ENCODE data around the gene TCEANC. TPM values are rescaled to one million over a fixed set of nuclear protein-coding genes. Genes with fewer than 3 reads are reported as not detected.
A peak's percentile ranks its signal among the peaks of the same experiment; 100 is the strongest.

The TCEANC gene
- total RNA-seq, 4 donors from 2014 or later: 2.5 to 6.9 (median 2.7) TPM

DNA sequence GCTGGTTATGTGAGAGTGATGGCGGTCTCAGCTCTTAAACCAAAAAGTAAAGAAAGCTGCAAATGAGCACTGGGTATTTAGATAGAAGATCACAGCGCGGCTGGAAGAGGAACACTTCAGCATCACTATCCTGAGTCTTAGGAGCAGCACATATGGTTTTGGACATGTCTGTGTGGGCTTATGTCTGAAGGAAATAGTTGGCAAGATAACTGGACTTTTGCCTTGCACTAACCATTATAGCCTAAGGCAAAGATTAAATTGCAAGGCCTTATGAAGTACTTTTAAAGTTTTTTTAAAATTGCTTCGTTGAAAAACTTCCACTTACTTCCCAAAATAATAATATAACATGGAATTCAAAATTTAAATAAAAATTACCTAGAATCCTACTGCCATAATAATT is 31.4 kb downstream of the TCEANC start:
- intact Hi-C loops (cut with DNase I; ENCODE audit: low total_unique reads): no loop called here
- 70 to 72% methylated on average over 4 of the region's 4 CpGs for WGBS, 2 donors
- DNase-seq (ENCODE audit: low spot score in 2 of 2): no peak
- TF ChIP-seq CTCF (IDR thresholded peaks at IDR 0.05) (no peak), POLR2A (IDR thresholded peaks at IDR 0.05) (no peak)
- no peak overlapping the region for H3K4me3 ChIP-seq (ENCODE audit: low read depth, poor library complexity, severe bottlenecking)

DNA sequence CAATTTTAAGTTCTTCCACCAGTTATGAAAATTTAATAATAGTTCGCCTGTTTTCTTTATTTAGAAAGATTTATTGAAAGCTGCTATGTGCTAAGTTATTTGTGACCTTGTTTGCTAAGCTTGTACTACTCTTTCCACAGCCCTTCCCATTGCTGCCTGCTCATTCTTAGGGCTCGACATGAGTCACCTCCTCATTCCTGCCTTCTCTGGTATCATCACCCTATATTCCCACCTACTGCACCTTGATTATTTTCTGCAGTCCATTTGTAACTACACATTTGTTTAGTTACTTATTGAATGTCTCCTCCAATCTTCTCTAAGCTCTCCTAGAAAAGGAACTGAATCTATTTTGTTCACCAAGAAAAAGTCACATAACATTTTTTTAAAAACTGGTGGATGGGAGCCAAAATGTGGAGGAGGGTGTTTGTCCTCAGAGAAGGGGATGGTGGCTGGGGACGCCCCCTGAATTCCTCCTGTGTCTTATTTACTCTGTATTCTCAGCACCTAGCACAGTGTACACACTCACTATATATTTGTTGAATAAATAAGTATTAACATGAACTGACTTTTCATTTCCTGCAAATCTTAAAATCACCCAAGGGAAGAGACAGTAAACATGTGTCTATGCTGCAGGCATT is 32.3 kb downstream of the TCEANC start:
- WGBS, 2 donors: 30 to 39% methylated on average over 3 of the region's 3 CpGs
- TF ChIP-seq CTCF (IDR thresholded peaks at IDR 0.05) (no peak), POLR2A (IDR thresholded peaks at IDR 0.05) (no peak)
- no peak overlapping the region for H3K4me3 ChIP-seq (ENCODE audit: low read depth, poor library complexity, severe bottlenecking)
- intact Hi-C loops (cut with DNase I; ENCODE audit: low total_unique reads): no loop called here
- no peak for DNase-seq (ENCODE audit: low spot score in 2 of 2)

DNA sequence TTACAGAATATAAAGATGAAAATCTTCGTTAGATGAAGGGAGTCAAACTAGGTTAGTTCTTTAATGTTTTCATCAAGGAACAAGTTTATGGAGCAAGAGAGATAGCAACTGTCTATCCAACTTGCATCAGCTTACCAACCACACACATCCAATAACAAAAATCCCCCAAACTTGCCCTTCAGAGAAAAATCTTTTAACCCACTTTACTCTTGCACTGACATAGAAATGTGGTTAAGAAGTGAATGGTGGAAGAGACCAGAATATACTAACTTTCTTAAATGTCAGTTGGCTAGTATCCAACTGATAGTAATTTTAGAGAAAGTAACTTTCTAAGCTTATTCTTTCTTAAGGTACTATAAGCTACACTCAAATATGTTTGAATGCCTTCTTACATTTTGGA is 34.3 kb downstream of the TCEANC start:
- no peak for DNase-seq (ENCODE audit: low spot score in 2 of 2)
- TF ChIP-seq POLR2A (IDR thresholded peaks at IDR 0.05): no peak
- H3K4me3 ChIP-seq (ENCODE audit: low read depth, poor library complexity, severe bottlenecking): no peak overlapping the region
- intact Hi-C loops (cut with DNase I; ENCODE audit: low total_unique reads): no loop called here
- WGBS, 2 donors: 73 to 82% methylated on average over 1 of the region's 1 CpG

- 5 to 14% methylated on average over 13 of the region's 13 CpGs for WGBS, 2 donors
- H3K4me3 ChIP-seq (ENCODE audit: low read depth, poor library complexity, severe bottlenecking): no peak overlapping the region
- TF ChIP-seq POLR2A (IDR thresholded peaks at IDR 0.05) (no peak), CTCF (IDR thresholded peaks at IDR 0.05) (no peak)
- intact Hi-C loops (cut with DNase I; ENCODE audit: low total_unique reads): no loop called here
- DNase-seq (ENCODE audit: low spot score in 2 of 2): no peak
These were observed 35.5 kb downstream of the TCEANC start for GRCh38 chrX:13688384-13688957.

DNA sequence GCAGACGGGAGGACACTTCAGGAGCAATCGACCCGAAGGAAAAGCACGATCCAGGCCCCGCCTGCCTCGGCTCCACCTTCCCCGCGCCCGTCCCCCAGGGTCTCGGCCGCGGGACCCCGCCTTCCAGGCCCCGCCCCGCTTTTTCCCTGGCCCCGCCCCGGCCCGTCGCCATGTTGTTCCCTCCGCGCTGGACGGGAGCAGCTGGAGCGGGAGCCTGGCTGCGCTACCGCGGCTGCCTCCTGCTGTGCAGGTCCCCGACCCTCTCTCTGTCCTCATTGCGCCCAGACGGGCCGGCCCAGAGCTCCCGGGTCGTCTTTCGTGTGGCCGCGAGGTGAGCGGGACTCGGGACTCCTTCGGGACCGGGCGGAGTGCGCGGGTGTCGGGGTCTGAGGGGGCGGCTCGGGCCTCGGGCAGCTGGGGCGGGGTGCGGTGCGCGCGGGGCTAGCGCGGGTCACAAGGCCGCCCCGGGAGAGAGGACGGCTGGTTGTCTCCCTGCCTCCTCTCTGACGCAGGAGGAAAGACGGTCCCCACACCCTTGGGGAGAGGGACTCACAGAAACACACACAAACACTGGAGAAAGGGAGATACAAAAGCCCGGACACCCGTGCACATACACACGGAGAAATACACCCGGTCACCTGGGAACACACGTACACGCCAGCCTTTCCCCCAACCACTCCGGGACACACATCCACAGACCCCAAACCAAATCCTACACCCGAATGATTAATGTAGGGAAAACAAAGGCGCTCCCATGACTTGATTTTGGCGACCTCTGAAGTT is 36.2 kb downstream of the TCEANC start, which contains the start of gene RAB9A:
TSS of gene RAB9A (plus strand) at position 171 of the 783 bp plus-strand sequence. CDS start 19,619 bp downstream, outside the sequence.
- 0 to 2% methylated on average over 32 to 36 of the region's 68 CpGs for WGBS, 2 donors
- peak; percentile 79 to 97 for DNase-seq (ENCODE audit: low spot score in 2 of 2)
- H3K4me3 ChIP-seq (ENCODE audit: low read depth, poor library complexity, severe bottlenecking): peak within 1 kb of the TSS; percentile 59
- intact Hi-C loops (cut with DNase I; ENCODE audit: low total_unique reads): no loop called here
- peak in 1 of 2 donors; percentile 90 for TF ChIP-seq POLR2A (IDR thresholded peaks at IDR 0.05)
- TF ChIP-seq CTCF (IDR thresholded peaks at IDR 0.05): no peak

DNA sequence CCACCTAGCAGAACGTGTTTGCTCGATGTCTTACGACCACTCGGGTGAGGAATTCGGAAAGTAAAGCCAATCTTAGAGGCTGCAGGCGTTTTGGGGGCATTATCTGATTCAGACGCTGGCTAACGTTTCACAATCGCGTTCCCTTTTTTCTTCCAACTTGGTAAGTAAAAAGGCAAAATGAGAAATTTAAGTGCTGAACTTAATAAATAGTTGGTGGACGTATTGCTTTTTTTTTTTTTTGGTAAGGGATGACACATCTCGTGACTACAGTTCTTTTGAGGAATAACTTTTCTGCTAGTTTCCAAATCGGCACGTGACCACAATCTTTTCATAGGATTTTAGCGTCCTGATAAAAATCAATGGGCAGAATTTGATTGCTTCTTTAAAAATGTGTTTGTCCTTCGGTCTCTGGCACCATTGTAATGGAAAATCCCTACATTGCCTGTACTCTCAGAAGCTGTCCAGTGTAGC is 36.8 kb downstream of the TCEANC start:
- DNase-seq (ENCODE audit: low spot score in 2 of 2): no peak
- TF ChIP-seq POLR2A (IDR thresholded peaks at IDR 0.05) (no peak), CTCF (IDR thresholded peaks at IDR 0.05) (no peak)
- peak overlapping the region; percentile 59 for H3K4me3 ChIP-seq (ENCODE audit: low read depth, poor library complexity, severe bottlenecking)
- 0 to 5% methylated on average over 16 of the region's 16 CpGs for WGBS, 2 donors
- intact Hi-C loops (cut with DNase I; ENCODE audit: low total_unique reads): no loop called here
